H1 (cell line): Measurements from ENCODE around the gene WDFY3. TPM values are rescaled to one million over a fixed set of nuclear protein-coding genes. Genes with fewer than 3 reads are reported as not detected.

ENCODE experiments used
- ASH2L ChIP-seq: fragments of 200-600, 300-600 bp; sonication (generic); IDR thresholded peaks from one replicate; pipeline ENCODE4 v1.7.1; 2017; ENCODE audit warnings: low read length
- polyA plus RNA-seq, 7 experiments: library from polyadenylated mRNA; depleted of rRNA in 3 of 7; stranded (reverse) in 5 of 7; unstranded in 2 of 7; fragments of >200 nt in 5 of 7; fragments of 200-250 nt in 2 of 7; gene quantifications; 1 replicate in 5 of 7; 2 replicates in 1 of 7; 4 replicates in 1 of 7; pipeline versions ENCODE4 v1.2.1 to v1.2.3, GENCODE V29; 2011 to 2013; ENCODE audit warnings: missing spikeins in 2 of 7, mixed read lengths in 2 of 7
- total RNA-seq: library from RNA; stranded (reverse); fragmentation: NEBNext Ultra II Directional; extraction: Animal tissue kit (Norgen Biotek cat#: 25700); gene quantifications from 2 replicates; pipeline ENCODE4 v1.2.1, GENCODE V29; 2021

WDFY3 gene
- total and polyA plus RNA-seq, 2 of the 8 experiments (the other 6 are each of a cell fraction or from before 2014, with no cell fraction given), result 25.6 to 62.4 TPM

DNA sequence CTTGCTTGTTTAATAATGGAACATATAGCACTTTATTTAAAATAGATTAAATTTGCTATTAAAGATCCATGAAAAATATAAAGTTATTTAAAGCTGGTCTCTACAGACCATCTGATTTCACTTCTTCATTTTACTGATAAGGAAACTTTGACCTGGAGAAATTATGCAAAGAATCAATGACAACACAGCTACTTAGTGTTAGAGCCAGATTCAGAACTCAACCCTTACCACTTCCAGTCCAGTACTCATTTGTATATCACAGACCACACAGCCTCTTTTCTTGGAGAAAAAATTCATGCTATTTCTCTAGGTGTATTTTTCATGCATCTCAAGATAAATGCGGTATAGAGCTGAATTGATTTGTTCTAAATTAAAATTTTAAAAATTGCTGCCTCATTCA is 34.0 kb downstream of the WDFY3 start (continued):
- no peak for TF ChIP-seq ASH2L
